ENCODE results near the gene BSX.

BSX gene

GRCh38 chr11:122951211-122951610, 30.4 kb downstream of the BSX start:
- DNase-seq = no peak

- DNase-seq = no peak
These were observed 43.1 kb downstream of the BSX start for GRCh38 chr11:122938557-122938956.

DNA sequence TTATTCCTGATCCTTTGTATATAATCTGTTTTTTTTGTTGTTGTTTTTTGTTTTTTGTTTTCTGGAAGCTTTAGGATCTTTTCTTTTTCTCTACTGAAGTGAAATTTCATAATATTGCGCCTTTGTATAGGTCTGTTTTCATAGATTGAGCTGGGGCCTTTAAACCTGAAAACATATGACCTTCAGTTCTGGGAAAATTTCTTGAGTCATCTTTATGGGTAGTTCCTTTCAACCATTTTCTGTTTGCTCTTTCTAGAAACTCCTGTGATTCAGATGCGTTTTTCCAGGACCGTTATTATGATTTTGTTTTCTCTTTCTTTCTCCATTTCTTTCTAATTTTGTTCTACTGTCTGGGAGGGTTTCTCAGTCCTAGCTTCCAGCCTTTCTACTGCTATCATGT, 43.7 kb downstream of the BSX start:
- no peak for DNase-seq

- no peak for DNase-seq
These were observed 48.2 kb downstream of the BSX start for GRCh38 chr11:122933416-122933815.

DNA sequence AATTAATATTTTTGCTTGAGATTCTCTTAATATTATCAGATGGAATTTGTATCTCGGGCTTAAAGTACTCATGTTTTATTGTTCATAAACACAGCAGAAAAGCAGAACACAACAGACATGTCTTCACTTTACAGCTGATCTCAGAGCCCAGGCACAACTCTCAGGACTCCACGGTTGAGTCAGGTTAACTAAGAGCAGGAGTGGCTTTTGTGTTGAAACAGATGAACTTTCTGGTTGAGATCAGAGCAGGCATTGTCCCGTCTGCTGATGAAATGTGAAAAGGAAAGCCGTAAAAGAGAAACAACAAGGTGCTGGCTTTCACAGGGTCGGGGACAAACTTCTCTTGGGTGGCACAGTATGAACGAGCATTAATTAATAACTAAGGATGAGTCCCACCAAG, 50.1 kb downstream of the BSX start:
- no peak for DNase-seq

Data from activated T-cell treated with anti-CD3 and anti-CD28 coated beads for 4 hours (primary cell).